Upper lobe of left lung (tissue), 6 donors: ENCODE results near the gene ANXA4. TPM values are rescaled to one million over a fixed set of nuclear protein-coding genes. Genes with fewer than 3 reads are reported as not detected.
"Not testable (repeated sequence)": the region's sequence is repeated elsewhere in the genome, so short reads cannot be mapped to it uniquely, and the experiment has no call there.

Source experiments
- ATAC-seq, 2 donors: fragments of 200-7000 bp; cut with Tn5 transposase; one replicate each; pipeline ENCODE4 v1.9.1; 2022; ENCODE audit warnings: mild to moderate bottlenecking in 2 of 2, moderate library complexity in 2 of 2; ENCODE audit not compliant: low FRiP score in 2 of 2
- DNase-seq, 2 donors: peaks; one replicate each; pipeline ENCODE4 v3.0.0-alpha.2; 2019 to 2020
- H3K27ac ChIP-seq, 4 donors: fragments of 200-600 bp; sonication (generic); one replicate each; pipeline ENCODE4 v1.5.1; 2016 to 2019
- H3K27me3 ChIP-seq, 4 donors: fragments of 200-600 bp; sonication (generic); one replicate each; pipeline ENCODE4 v1.5.1; 2017 to 2019
- H3K36me3 ChIP-seq, 4 donors: fragments of 200-600 bp; sonication (generic); one replicate each; pipeline ENCODE4 v1.5.1; 2016 to 2019
- H3K4me1 ChIP-seq, 4 donors: fragments of 200-600 bp; sonication (generic); one replicate each; pipeline ENCODE4 v1.5.1; 2018 to 2019
- H3K4me3 ChIP-seq, 4 donors: fragments of 200-600 bp; sonication (generic); one replicate each; pipeline ENCODE4 v1.5.1; 2017 to 2019; ENCODE audit warnings: mild to moderate bottlenecking in 2 of 4, moderate library complexity in 1 of 4
- H3K9me3 ChIP-seq, 4 donors: fragments of 200-600 bp; sonication (generic); one replicate each; pipeline ENCODE4 v1.5.1; 2018 to 2019
- CTCF ChIP-seq, 6 experiments: fragments of 450-650 bp in 4 of 6; fragments of 200-600 bp in 2 of 6; sonication (generic) in 2 of 6; IDR thresholded peaks; one replicate each; pipeline ENCODE4 v1.5.1; 2016 to 2019; ENCODE audit warnings: antibody characterized with exemption in 6 of 6
- EP300 ChIP-seq, 4 donors: sonication (generic); formaldehyde crosslinking; IDR thresholded peaks; one replicate each; pipeline ENCODE4 v1.5.1; 2017; ENCODE audit warnings: antibody characterized with exemption in 4 of 4, control low read depth in 2 of 4
- POLR2A ChIP-seq, 4 donors: fragments of 450-650 bp; IDR thresholded peaks; one replicate each; pipeline ENCODE4 v1.5.1; 2016 to 2017; ENCODE audit warnings: antibody characterized with exemption in 4 of 4, mild to moderate bottlenecking in 2 of 4
- POLR2AphosphoS5 ChIP-seq, 2 donors: sonication (generic); formaldehyde crosslinking; IDR thresholded peaks; one replicate each; pipeline ENCODE4 v1.5.1; 2017; ENCODE audit warnings: antibody characterized with exemption in 2 of 2
- WGBS, 2 donors: methylation state at CpG; one replicate each; pipeline ENCODE4 v1.1.5; 2017 to 2018; 5-methylcytosine and 5-hydroxymethylcytosine counted together
- total RNA-seq, 6 donors: library from RNA; depleted of rRNA in 4 of 6; stranded (reverse); fragments of >200 nt in 4 of 6; gene quantifications; one replicate each; pipeline versions ENCODE4 v1.1.0 to v1.2.1, GENCODE V29; 2016 to 2021
- donor health status: DM: no; HTN: no; CAD: no; lungs with moderate emphysema.
- donor health status: DM: no; HTN: yes; CAD: no; lungs with severe emphysema.

The ANXA4 gene
- total RNA-seq, 6 donors from 2014 or later = 84.0 to 214 (median 161) TPM

GRCh38 chr2:69714539-69715220, 27.3 kb upstream of the ANXA4 start:
- not testable (repeated sequence) for H3K27me3 ChIP-seq, H3K36me3 ChIP-seq, H3K4me1 ChIP-seq, H3K9me3 ChIP-seq, H3K4me3 ChIP-seq, H3K27ac ChIP-seq
- peak in 1 of 2 donors; percentile 88 for DNase-seq
- peak; percentile 92 to 94 for ATAC-seq
- 18 to 24% methylated on average over 4 to 9 of the region's 9 CpGs for WGBS, 2 donors
- TF ChIP-seq CTCF (IDR thresholded peaks at IDR 0.05) = peak; percentile 61 to 87 (median 78)

- WGBS, 2 donors = 76 to 90% methylated on average over 1 of the region's 1 CpG
Observed at GRCh38 chr2:69715964-69716363, 26.0 kb upstream of the ANXA4 start.

GRCh38 chr2:69716555-69717120, 25.3 kb upstream of the ANXA4 start:
- H3K27me3 ChIP-seq = no peaks in the 10 kb centered on the region
- TF ChIP-seq CTCF (IDR thresholded peaks at IDR 0.05) (no peak), POLR2A (IDR thresholded peaks at IDR 0.05) (no peak), POLR2AphosphoS5 (IDR thresholded peaks at IDR 0.05) (no peak), EP300 (IDR thresholded peaks at IDR 0.05) (no peak)
- peaks cover 3 to 5% (median 4%) of the 10 kb centered on the region in 4 donors for H3K4me1 ChIP-seq
- no peak overlapping the region for H3K4me3 ChIP-seq
- H3K9me3 ChIP-seq = no peaks in the 10 kb centered on the region
- H3K27ac ChIP-seq = no peak overlapping the region
- 78 to 82% methylated on average over 13 of the region's 13 CpGs for WGBS, 2 donors
- no peak for DNase-seq
- ATAC-seq = no peak
- no peaks in the 10 kb centered on the region for H3K36me3 ChIP-seq

More at GRCh38 chr2:69715964-69716363, 26.0 kb upstream of the ANXA4 start:
- TF ChIP-seq POLR2A (IDR thresholded peaks at IDR 0.05) (no peak), EP300 (IDR thresholded peaks at IDR 0.05) (no peak), CTCF (IDR thresholded peaks at IDR 0.05) (no peak), POLR2AphosphoS5 (IDR thresholded peaks at IDR 0.05) (no peak)
- H3K36me3 ChIP-seq = no peaks in the 10 kb centered on the region
- no peak overlapping the region for H3K27ac ChIP-seq
- ATAC-seq (no peak), DNase-seq (no peak)
- no peak overlapping the region for H3K4me3 ChIP-seq
- H3K9me3 ChIP-seq = no peaks in the 10 kb centered on the region
- no peaks in the 10 kb centered on the region for H3K27me3 ChIP-seq
- peaks cover 3 to 5% (median 4%) of the 10 kb centered on the region in 4 donors for H3K4me1 ChIP-seq

- H3K4me1 ChIP-seq = peaks cover 3 to 5% (median 4%) of the 10 kb centered on the region in 4 donors
- no peaks in the 10 kb centered on the region for H3K36me3 ChIP-seq
- WGBS, 2 donors = 100% methylated on average over 2 of the region's 2 CpGs
- H3K27ac ChIP-seq = no peak overlapping the region
- no peaks in the 10 kb centered on the region for H3K9me3 ChIP-seq
- TF ChIP-seq CTCF (IDR thresholded peaks at IDR 0.05) (no peak), POLR2A (IDR thresholded peaks at IDR 0.05) (no peak), EP300 (IDR thresholded peaks at IDR 0.05) (no peak), POLR2AphosphoS5 (IDR thresholded peaks at IDR 0.05) (no peak)
- H3K27me3 ChIP-seq = no peaks in the 10 kb centered on the region
- H3K4me3 ChIP-seq = no peak overlapping the region
- ATAC-seq (no peak), DNase-seq (no peak)
Observed at GRCh38 chr2:69717186-69717585, 24.7 kb upstream of the ANXA4 start.

GRCh38 chr2:69717861-69718273, 24.1 kb upstream of the ANXA4 start:
- Histone ChIP-seq H3K36me3 (no peaks in the 10 kb centered on the region), H3K4me1 (peaks cover 3 to 5% (median 4%) of the 10 kb centered on the region in 4 donors), H3K27me3 (no peaks in the 10 kb centered on the region), H3K9me3 (no peaks in the 10 kb centered on the region), H3K4me3 (no peak overlapping the region), H3K27ac (no peak overlapping the region)
- 88 to 92% methylated on average over 2 of the region's 2 CpGs for WGBS, 2 donors
- ATAC-seq (no peak), DNase-seq (no peak)
- TF ChIP-seq POLR2A (IDR thresholded peaks at IDR 0.05) (no peak), EP300 (IDR thresholded peaks at IDR 0.05) (no peak), POLR2AphosphoS5 (IDR thresholded peaks at IDR 0.05) (no peak), CTCF (IDR thresholded peaks at IDR 0.05) (no peak)
